ENCODE results near the gene TERT. TPM values are rescaled to one million over a fixed set of nuclear protein-coding genes. Genes with fewer than 3 reads are reported as not detected.

The TERT gene
- total and polyA plus RNA-seq, 2 of the 8 experiments (the other 6 are each of a cell fraction or from before 2014, with no cell fraction given), result 13.1 to 23.1 TPM

DNA sequence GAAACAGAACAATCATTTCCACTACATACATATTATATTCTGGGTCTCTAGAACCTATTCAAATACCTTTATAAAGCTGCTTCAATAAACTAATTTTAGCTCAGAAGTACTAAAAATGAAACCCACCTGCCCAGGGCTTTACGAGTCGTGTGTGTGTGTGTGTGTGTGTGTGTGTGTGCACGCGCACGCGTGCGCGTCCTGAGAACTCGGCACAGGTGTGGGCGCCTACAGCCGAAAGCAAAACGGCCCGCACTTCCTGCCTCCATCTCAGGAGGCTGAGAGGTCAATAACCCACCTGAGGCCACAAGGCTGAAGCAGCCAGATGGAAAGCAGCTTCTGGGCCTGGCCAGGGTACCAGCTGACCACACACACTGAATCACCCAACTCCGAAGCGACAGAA lies 47.0 kb upstream of the TERT start:
- peaks cover 0 to 12% (median 1%) of the 10 kb centered on the region in 4 experiments; a peak in 4 of 7 replicates for H3K4me1 ChIP-seq (replicated peaks in 1 of 4; ENCODE audit: control insufficient read depth in 3 of 4, insufficient read depth in 4 of 4, low read length in 3 of 4)
- H3K79me1 ChIP-seq (ENCODE audit: low read depth, low read length), result peaks cover 5% of the 10 kb centered on the region; the same call in 1 of the 2 replicates
- no peak overlapping the region for H3K23ac ChIP-seq (ENCODE audit: insufficient read length)
- no peak overlapping the region for H3K18ac ChIP-seq (ENCODE audit: extremely low read depth, low read length)
- no peaks in the 10 kb centered on the region for H3K9me3 ChIP-seq (ENCODE audit: insufficient read depth in 2 of 2, low read depth in 1 of 2, low read length in 1 of 2)
- H4K91ac ChIP-seq (replicated peaks; ENCODE audit: insufficient read length, low read length), result no peak overlapping the region
- H2BK12ac ChIP-seq (ENCODE audit: low read depth, low read length), result no peak overlapping the region
- peaks cover 5% of the 10 kb centered on the region; the same call in 1 of the 2 replicates for H3K23me2 ChIP-seq (ENCODE audit: low read depth, low read length)
- H3K27ac ChIP-seq (ENCODE audit: low read depth, low read length), result no peak overlapping the region
- no peaks in the 10 kb centered on the region for H3K27me3 ChIP-seq (replicated peaks in 1 of 4; ENCODE audit: control insufficient read depth in 3 of 4, extremely low read depth in 1 of 4, insufficient read depth in 3 of 4, low read length in 3 of 4)
- peaks cover 28 to 46% (median 36%) of the 10 kb centered on the region in 4 experiments for H3K36me3 ChIP-seq (ENCODE audit: control insufficient read depth in 2 of 4, insufficient read depth in 4 of 4, low read length in 3 of 4)
- H2AK5ac ChIP-seq (ENCODE audit: low read depth, low read length), result no peak overlapping the region
- H3K56ac ChIP-seq (replicated peaks; ENCODE audit: insufficient read length, low read depth, low read length), result no peak overlapping the region
- H2BK5ac ChIP-seq (ENCODE audit: low read depth, low read length), result no peak overlapping the region
- H3K4ac ChIP-seq (replicated peaks; ENCODE audit: insufficient read length, low read depth, low read length), result no peak overlapping the region
- POLR2A ChIA-PET (ENCODE audit: partially characterized antibody), result no interaction called here
- peaks cover 8 to 20% of the 10 kb centered on the region in 2 experiments for H4K20me1 ChIP-seq (replicated peaks in 1 of 2; ENCODE audit: control insufficient read depth in 1 of 2, insufficient read depth in 2 of 2, low read length in 2 of 2)
- H2BK120ac ChIP-seq (replicated peaks; ENCODE audit: low read depth, low read length), result no peak overlapping the region
- no peak overlapping the region for H3K4me3 ChIP-seq (ENCODE audit: extremely low read depth in 1 of 4, insufficient read depth in 2 of 4, low read depth in 3 of 4, low read length in 4 of 4)
- H4K5ac ChIP-seq (ENCODE audit: insufficient read length, low read depth, low read length), result no peak overlapping the region
- 92% methylated on average over 15 of the region's 15 CpGs; no CpG with 5 or more reads in 1 of the 2 experiments for WGBS, 2 experiments (ENCODE audit: extremely low coverage in 1 of 2, insufficient coverage in 1 of 2, insufficient read length in 1 of 2, insufficient replicate concordance in 2 of 2, low coverage in 1 of 2, low lambda C conversion rate in 2 of 2, missing lambda C conversion rate in 1 of 2)
- H3K9ac ChIP-seq (replicated peaks in 1 of 4; ENCODE audit: extremely low read depth in 1 of 4, low read depth in 3 of 4, low read length in 3 of 4), result no peak overlapping the region
- DNase-seq (ENCODE audit: low read depth in 1 of 2, low spot score in 2 of 2) (no peak), FAIRE-seq (no peak)
- H3K4me2 ChIP-seq (ENCODE audit: insufficient read depth in 1 of 2, low read depth in 2 of 2, low read length in 2 of 2), result no peak overlapping the region
- H3K79me2 ChIP-seq (ENCODE audit: control insufficient read depth in 1 of 2, insufficient read depth in 2 of 2, low read length in 2 of 2), result peaks cover 0 to 14% of the 10 kb centered on the region in 2 experiments; a peak in 2 of 4 replicates
- CTCF ChIA-PET (ENCODE audit: partially characterized antibody), result interaction anchor here (0.6 to 1.5 kb wide), 3 partner anchors 12 to 38 kb away, joined by 3 to 4 read pairs (median 3); no protein-coding TSS in a partner anchor
- no peak overlapping the region for H2AFZ ChIP-seq (ENCODE audit: low read length)
- no peak overlapping the region for H2BK20ac ChIP-seq (ENCODE audit: low read length)
- no peak overlapping the region for H3K14ac ChIP-seq (ENCODE audit: insufficient read length)
- H2BK15ac ChIP-seq (ENCODE audit: low read length), result no peak overlapping the region
- no peak overlapping the region; the same call in 1 of the 2 replicates for H4K8ac ChIP-seq (ENCODE audit: extremely low read depth, insufficient read depth, low read length)
- TF ChIP-seq TCF12 (IDR thresholded peaks at IDR 0.05; ENCODE audit: low read depth, low read length), result no peak
- no peak for TF ChIP-seq BRCA1 (IDR thresholded peaks at IDR 0.05; ENCODE audit: low read depth, low read length)
- TF ChIP-seq CTBP2 (IDR thresholded peaks at IDR 0.05; ENCODE audit: borderline replicate concordance, insufficient read depth, insufficient read length, low read length), result no peak
- TF ChIP-seq SP2 (IDR thresholded peaks at IDR 0.05; ENCODE audit: low read length), result no peak
